Measurements from ENCODE around the gene POLR3GL. TPM values are rescaled to one million over a fixed set of nuclear protein-coding genes. Genes with fewer than 3 reads are reported as not detected.

Gene POLR3GL
- total and polyA plus RNA-seq, 4 donors: 9.4 to 34.3 (median 27.3) TPM

DNA sequence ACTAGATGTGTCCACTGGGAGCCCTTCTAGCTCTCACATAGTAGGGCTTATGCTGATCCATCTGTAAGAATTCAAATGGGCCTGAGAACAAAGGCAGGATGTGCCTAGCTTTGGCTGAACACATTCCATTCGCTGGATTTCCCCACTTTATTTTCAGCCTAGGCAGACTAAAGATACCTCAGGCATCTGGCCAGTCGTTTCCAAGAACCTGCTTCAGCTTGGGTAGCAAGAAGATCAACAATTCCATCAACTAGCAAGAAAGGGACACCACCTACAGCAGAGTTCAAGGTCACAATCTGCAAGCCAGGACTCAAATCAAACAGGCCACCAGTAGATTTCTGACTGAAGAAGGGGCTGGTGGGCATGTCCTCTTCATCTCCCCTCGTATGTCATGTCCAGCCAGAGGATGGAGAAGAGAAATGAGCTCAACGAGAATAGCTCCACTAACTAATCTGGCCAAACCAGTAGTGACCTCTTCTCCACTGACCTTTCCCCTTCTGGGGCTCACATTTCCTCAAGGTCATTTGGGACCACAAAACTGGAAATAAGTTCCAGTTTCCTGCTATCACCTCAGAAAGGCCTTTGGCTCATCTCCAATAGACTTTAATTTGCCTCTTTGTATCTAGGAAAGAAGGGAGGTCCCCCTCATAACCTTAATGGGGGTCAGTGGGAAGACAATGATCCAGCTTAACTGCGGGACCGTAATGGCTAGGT, 17.7 kb downstream of the POLR3GL start:
- peaks cover 0 to 2% (median 0%) of the 10 kb centered on the region in 4 donors for H3K36me3 ChIP-seq (ENCODE audit: control insufficient read depth in 4 of 4, insufficient read depth in 4 of 4, low read length in 4 of 4)
- H3K4me1 ChIP-seq (ENCODE audit: control insufficient read depth in 5 of 5, insufficient read depth in 5 of 5, low read length in 5 of 5): peaks cover 17 to 70% (median 22%) of the 10 kb centered on the region in 5 donors
- no peak for ATAC-seq (ENCODE audit: insufficient read depth, low FRiP score)
- H3K4me3 ChIP-seq: no peak overlapping the region
- H3K9me3 ChIP-seq (ENCODE audit: control insufficient read depth in 4 of 4, insufficient read depth in 3 of 4, low read length in 3 of 4): no peaks in the 10 kb centered on the region
- H3K9ac ChIP-seq (ENCODE audit: insufficient read depth in 1 of 2, low read length in 2 of 2): no peak overlapping the region
- TF ChIP-seq, protein P1, sequence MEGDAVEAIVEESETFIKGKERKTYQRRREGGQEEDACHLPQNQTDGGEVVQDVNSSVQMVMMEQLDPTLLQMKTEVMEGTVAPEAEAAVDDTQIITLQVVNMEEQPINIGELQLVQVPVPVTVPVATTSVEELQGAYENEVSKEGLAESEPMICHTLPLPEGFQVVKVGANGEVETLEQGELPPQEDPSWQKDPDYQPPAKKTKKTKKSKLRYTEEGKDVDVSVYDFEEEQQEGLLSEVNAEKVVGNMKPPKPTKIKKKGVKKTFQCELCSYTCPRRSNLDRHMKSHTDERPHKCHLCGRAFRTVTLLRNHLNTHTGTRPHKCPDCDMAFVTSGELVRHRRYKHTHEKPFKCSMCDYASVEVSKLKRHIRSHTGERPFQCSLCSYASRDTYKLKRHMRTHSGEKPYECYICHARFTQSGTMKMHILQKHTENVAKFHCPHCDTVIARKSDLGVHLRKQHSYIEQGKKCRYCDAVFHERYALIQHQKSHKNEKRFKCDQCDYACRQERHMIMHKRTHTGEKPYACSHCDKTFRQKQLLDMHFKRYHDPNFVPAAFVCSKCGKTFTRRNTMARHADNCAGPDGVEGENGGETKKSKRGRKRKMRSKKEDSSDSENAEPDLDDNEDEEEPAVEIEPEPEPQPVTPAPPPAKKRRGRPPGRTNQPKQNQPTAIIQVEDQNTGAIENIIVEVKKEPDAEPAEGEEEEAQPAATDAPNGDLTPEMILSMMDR (IDR thresholded peaks at IDR 0.05; ENCODE audit: control extremely low read depth, extremely low read depth): no peak
- peak overlapping the region; percentile 62 to 99 for H3K27ac ChIP-seq (ENCODE audit: low read depth in 1 of 2, low read length in 1 of 2)
- WGBS, 2 donors: 70 to 79% methylated on average over 6 of the region's 6 CpGs
- no peak for DNase-seq
- no peaks in the 10 kb centered on the region for H3K27me3 ChIP-seq (ENCODE audit: control insufficient read depth in 3 of 3, insufficient read depth in 3 of 3, low read length in 2 of 3)

DNA sequence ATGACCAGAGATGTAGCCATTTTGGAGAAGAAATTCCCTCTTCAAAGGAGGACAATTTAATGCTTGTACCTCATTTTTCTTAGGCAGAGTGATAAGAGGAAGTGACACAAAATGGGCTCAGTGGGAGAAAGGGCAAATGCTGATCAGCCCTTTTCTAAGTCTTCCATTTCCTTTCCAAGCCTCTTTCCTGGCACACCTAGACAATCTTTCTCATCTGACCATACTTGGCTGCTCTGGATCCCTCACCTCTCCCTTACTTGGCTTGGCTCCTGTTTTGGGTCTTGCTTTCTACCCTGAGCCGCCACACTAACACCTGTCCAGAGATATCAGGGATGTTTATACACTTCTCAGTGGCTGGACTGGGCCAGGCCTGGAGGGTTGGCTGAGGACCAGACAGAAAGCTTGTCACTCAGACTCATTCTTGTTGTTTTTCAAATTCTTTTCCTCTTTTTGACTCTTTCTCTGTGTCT, 18.8 kb downstream of the POLR3GL start:
- H3K9ac ChIP-seq (ENCODE audit: insufficient read depth in 1 of 2, low read length in 2 of 2): no peak overlapping the region
- H3K4me3 ChIP-seq: no peak overlapping the region
- peak overlapping the region; percentile 88 to 99 for H3K27ac ChIP-seq (ENCODE audit: low read depth in 1 of 2, low read length in 1 of 2)
- DNase-seq: no peak
- no peaks in the 10 kb centered on the region for H3K27me3 ChIP-seq (ENCODE audit: control insufficient read depth in 3 of 3, insufficient read depth in 3 of 3, low read length in 2 of 3)
- TF ChIP-seq, protein P1 (IDR thresholded peaks at IDR 0.05; ENCODE audit: control extremely low read depth, extremely low read depth): no peak
- peaks cover 10 to 66% (median 21%) of the 10 kb centered on the region in 5 donors for H3K4me1 ChIP-seq (ENCODE audit: control insufficient read depth in 5 of 5, insufficient read depth in 5 of 5, low read length in 5 of 5)
- WGBS, 2 donors: 70 to 76% methylated on average over 1 of the region's 1 CpG
- no peaks in the 10 kb centered on the region for H3K36me3 ChIP-seq (ENCODE audit: control insufficient read depth in 4 of 4, insufficient read depth in 4 of 4, low read length in 4 of 4)
- no peak for ATAC-seq (ENCODE audit: insufficient read depth, low FRiP score)
- H3K9me3 ChIP-seq (ENCODE audit: control insufficient read depth in 4 of 4, insufficient read depth in 3 of 4, low read length in 3 of 4): no peaks in the 10 kb centered on the region

DNA sequence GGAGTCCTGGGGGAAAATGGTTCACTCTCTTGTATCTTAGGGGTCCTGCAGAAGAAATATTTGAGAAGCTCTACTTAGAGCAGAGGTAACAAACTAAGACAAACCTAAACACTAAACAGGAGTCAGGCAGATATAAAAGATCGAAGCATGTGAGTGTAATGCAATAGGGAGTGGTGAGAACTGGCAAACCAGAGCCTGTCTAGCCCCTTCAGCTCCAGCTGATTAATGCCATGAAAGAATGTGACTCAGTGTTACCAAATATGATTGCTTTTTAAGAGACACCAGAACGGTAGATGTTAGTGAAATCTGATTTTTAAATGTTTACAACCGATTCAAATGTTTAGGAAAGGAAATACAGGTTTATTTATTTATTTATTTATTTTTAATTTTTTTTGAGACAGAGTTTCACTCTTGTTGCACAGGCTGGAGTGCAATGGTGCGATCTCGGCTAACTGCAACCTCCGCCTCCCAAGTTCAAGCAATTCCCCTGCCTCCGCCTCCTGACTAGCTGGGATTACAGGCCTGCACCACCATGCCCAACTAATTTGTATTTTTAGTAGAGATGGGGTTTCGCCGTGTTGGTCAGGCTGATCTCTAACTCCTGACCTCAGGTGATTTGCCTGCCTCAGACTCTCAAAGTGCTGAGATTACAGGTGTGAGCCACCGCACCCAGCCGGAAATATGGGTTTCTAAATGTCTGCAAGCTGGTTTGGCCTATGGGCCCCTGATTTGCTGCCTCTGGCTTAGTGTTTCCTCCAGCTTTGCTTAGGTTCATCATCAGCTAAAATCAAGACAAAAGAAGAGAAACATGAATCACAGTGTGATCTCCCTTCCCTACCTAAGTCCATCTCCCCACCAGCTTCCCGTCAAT, 19.7 kb downstream of the POLR3GL start:
- WGBS, 2 donors: 90 to 92% methylated on average over 12 of the region's 12 CpGs
- TF ChIP-seq, protein P1 (IDR thresholded peaks at IDR 0.05; ENCODE audit: control extremely low read depth, extremely low read depth): no peak
- DNase-seq (no peak), ATAC-seq (ENCODE audit: insufficient read depth, low FRiP score) (no peak)
- Histone ChIP-seq H3K9ac (ENCODE audit: insufficient read depth in 1 of 2, low read length in 2 of 2) (no peak overlapping the region), H3K36me3 (ENCODE audit: control insufficient read depth in 4 of 4, insufficient read depth in 4 of 4, low read length in 4 of 4) (no peaks in the 10 kb centered on the region), H3K4me1 (ENCODE audit: control insufficient read depth in 5 of 5, insufficient read depth in 5 of 5, low read length in 5 of 5) (peaks cover under 1 to 60% (median 11%) of the 10 kb centered on the region in 5 donors), H3K27ac (ENCODE audit: low read depth in 1 of 2, low read length in 1 of 2) (peak overlapping the region; percentile 57 to 99), H3K4me3 (no peak overlapping the region), H3K27me3 (ENCODE audit: control insufficient read depth in 3 of 3, insufficient read depth in 3 of 3, low read length in 2 of 3) (no peaks in the 10 kb centered on the region), H3K9me3 (ENCODE audit: control insufficient read depth in 4 of 4, insufficient read depth in 3 of 4, low read length in 3 of 4) (no peaks in the 10 kb centered on the region)
